IMR-90 (cell line): ENCODE measurements around the gene CTSL. TPM values are rescaled to one million over a fixed set of nuclear protein-coding genes. Genes with fewer than 3 reads are reported as not detected.

Source experiments
- ATAC-seq: fragments of 200-7000 bp; cut with Tn5 transposase; 2 replicates; pipeline ENCODE4 v1.9.1; 2020; ENCODE audit warnings: low read depth, mild to moderate bottlenecking, moderate library complexity
- BruUV-seq: library from RNA; stranded (reverse); fragments of 400-500 nt; replicated peaks from 2 replicates; lab custom pipeline; 2021; lab: Mats Ljungman, UMichigan
- CTCF ChIA-PET: fragments of 300-600 bp; formaldehyde crosslinking; extraction: SDS; loops from one replicate; lab custom pipeline; 2021; ENCODE audit warnings: antibody characterized with exemption; lab: Yijun Ruan, JAX
- POLR2A ChIA-PET: fragments of 300-600 bp; sonication (Branson Sonifier 250); formaldehyde crosslinking; loops from one replicate; lab custom pipeline; 2022; ENCODE audit warnings: antibody characterized with exemption; ENCODE audit not compliant: unreplicated experiment; lab: Charles Lee
- DNase-seq: peaks from one replicate; pipeline ENCODE4 v3.0.0; 2013
- H2AFZ ChIP-seq: replicated peaks from 2 replicates; pipeline ENCODE3; 2013; ENCODE audit warnings: low read length, mild to moderate bottlenecking; ENCODE audit not compliant: poor library complexity
- H2AK5ac ChIP-seq: 2 replicates; pipeline ENCODE4 v1.6.1; 2013; ENCODE audit warnings: low read depth, low read length, inconsistent platforms
- H2AK9ac ChIP-seq: replicated peaks from 2 replicates; pipeline ENCODE3; 2013; ENCODE audit warnings: mild to moderate bottlenecking, low read depth, low read length, moderate library complexity; ENCODE audit not compliant: poor library complexity
- H2BK120ac ChIP-seq: 2 replicates; pipeline ENCODE4 v1.6.1; 2013; ENCODE audit warnings: low read depth, low read length, inconsistent platforms
- H2BK15ac ChIP-seq: 3 replicates; pipeline ENCODE4 v1.6.1; 2013; ENCODE audit warnings: low read depth, low read length, inconsistent platforms
- H2BK20ac ChIP-seq: 2 replicates; pipeline ENCODE4 v1.6.1; 2013; ENCODE audit warnings: low read depth, mild to moderate bottlenecking, inconsistent platforms, low read length, moderate library complexity
- H2BK5ac ChIP-seq: 2 replicates; pipeline ENCODE4 v1.6.1; 2013; ENCODE audit warnings: mild to moderate bottlenecking, low read depth, low read length, inconsistent platforms; ENCODE audit not compliant: poor library complexity, severe bottlenecking
- H3K14ac ChIP-seq: replicated peaks from 2 replicates; pipeline ENCODE4 v1.6.1; 2013; ENCODE audit warnings: low read depth, low read length, inconsistent platforms
- H3K18ac ChIP-seq: 2 replicates; pipeline ENCODE4 v1.6.1; 2013; ENCODE audit warnings: low read depth, low read length, control low read depth
- H3K23ac ChIP-seq: 2 replicates; pipeline ENCODE4 v1.6.1; 2013; ENCODE audit warnings: low read depth, low read length, inconsistent platforms
- H3K27ac ChIP-seq: 2 replicates; pipeline ENCODE4 v1.5.1; 2013; ENCODE audit warnings: mild to moderate bottlenecking, control low read depth, low read length; ENCODE audit not compliant: insufficient read depth
- H3K27me3 ChIP-seq: 2 replicates; pipeline ENCODE4 v1.6.1; 2013; ENCODE audit warnings: low read length; ENCODE audit not compliant: control insufficient read depth, insufficient read depth
- H3K36me3 ChIP-seq: 2 replicates; pipeline ENCODE4 v1.6.1; 2013; ENCODE audit warnings: low read length, mixed read lengths; ENCODE audit not compliant: control insufficient read depth, insufficient read depth
- H3K4ac ChIP-seq: 2 replicates; pipeline ENCODE4 v1.6.1; 2013; ENCODE audit warnings: low read depth, low read length, inconsistent platforms
- H3K4me1 ChIP-seq: 2 replicates; pipeline ENCODE4 v1.6.1; 2013; ENCODE audit warnings: low read length, mixed read lengths; ENCODE audit not compliant: control insufficient read depth, insufficient read depth
- H3K4me2 ChIP-seq: 2 replicates; pipeline ENCODE4 v1.6.1; 2013; ENCODE audit warnings: low read depth, mild to moderate bottlenecking, control low read depth, low read length, moderate library complexity
- H3K4me3 ChIP-seq: 2 replicates; pipeline ENCODE4 v1.5.1; 2013; ENCODE audit warnings: low read depth, mild to moderate bottlenecking, control low read depth, low read length, moderate library complexity; ENCODE audit not compliant: insufficient read depth
- H3K56ac ChIP-seq: 2 replicates; pipeline ENCODE4 v1.6.1; 2013; ENCODE audit warnings: low read length, inconsistent platforms; ENCODE audit not compliant: insufficient read depth; ENCODE audit errors: extremely low read depth
- H3K79me1 ChIP-seq, 2 experiments: 2 replicates each; pipeline ENCODE4 v1.6.1; 2013; ENCODE audit warnings: low read length in 2 of 2, inconsistent platforms in 1 of 2, low read depth in 1 of 2
- H3K9ac ChIP-seq: 2 replicates; pipeline ENCODE4 v1.6.1; 2013; ENCODE audit warnings: low read depth, low read length, control low read depth
- H3K9me1 ChIP-seq: 2 replicates; pipeline ENCODE4 v1.6.1; 2013; ENCODE audit warnings: low read length, inconsistent platforms; ENCODE audit not compliant: insufficient read depth
- H3K9me3 ChIP-seq: 2 replicates; pipeline ENCODE4 v1.6.1; 2013; ENCODE audit warnings: low read length; ENCODE audit not compliant: control insufficient read depth, insufficient read depth
- H4K20me1 ChIP-seq: 2 replicates; pipeline ENCODE4 v1.6.1; 2013; ENCODE audit warnings: low read length, inconsistent platforms; ENCODE audit not compliant: insufficient read depth
- H4K5ac ChIP-seq: 2 replicates; pipeline ENCODE4 v1.6.1; 2013; ENCODE audit warnings: mild to moderate bottlenecking, low read depth, low read length, control low read depth
- H4K8ac ChIP-seq, 2 experiments: 2 replicates each; pipeline ENCODE4 v1.6.1; 2013; ENCODE audit warnings: low read depth in 2 of 2, low read length in 2 of 2, control low read depth in 1 of 2, inconsistent platforms in 1 of 2
- H4K91ac ChIP-seq: 2 replicates; pipeline ENCODE4 v1.6.1; 2013; ENCODE audit warnings: low read depth, low read length, inconsistent platforms; ENCODE audit not compliant: insufficient read depth
- CEBPB ChIP-seq: IDR thresholded peaks from 2 replicates; pipeline ENCODE4 v1.6.1; 2012; ENCODE audit warnings: low read depth, low read length, improper control_type of control experiment
- CHD1 ChIP-seq: IDR thresholded peaks from 2 replicates; pipeline ENCODE4 v1.6.1; 2012; ENCODE audit warnings: low read depth, low read length, improper control_type of control experiment
- ELK1 ChIP-seq: fragments of 150-350 bp; IDR thresholded peaks from 2 replicates; pipeline ENCODE4 v1.6.1; 2016; ENCODE audit warnings: low read depth, mild to moderate bottlenecking, low read length, moderate library complexity, borderline replicate concordance
- MXI1 ChIP-seq: IDR thresholded peaks from 2 replicates; pipeline ENCODE4 v1.6.1; 2012; ENCODE audit warnings: low read depth, mild to moderate bottlenecking, low read length, moderate library complexity, borderline replicate concordance
- POLR2A ChIP-seq: IDR thresholded peaks from 2 replicates; pipeline ENCODE4 v1.6.1; 2012; ENCODE audit warnings: mild to moderate bottlenecking, low read depth, low read length
- RFX5 ChIP-seq: IDR thresholded peaks from 2 replicates; pipeline ENCODE4 v1.8.0; 2012; ENCODE audit warnings: low read depth, mild to moderate bottlenecking, low read length, moderate library complexity
- SMC3 ChIP-seq: fragments of 150-350 bp; IDR thresholded peaks from 2 replicates; pipeline ENCODE4 v1.6.1; 2016; ENCODE audit warnings: low read depth, mild to moderate bottlenecking, antibody characterized with exemption, low read length, moderate library complexity
- USF2 ChIP-seq: fragments of 150-350 bp; IDR thresholded peaks from 2 replicates; pipeline ENCODE4 v1.6.1; 2017; ENCODE audit warnings: mild to moderate bottlenecking, antibody characterized with exemption, low read length, low read depth
- WGBS, 2 experiments: methylation state at CpG; one replicate each; pipeline versions ENCODE4 v1.1.5 to v1.1.7; 2013; ENCODE audit warnings: missing lambda C conversion rate in 2 of 2; ENCODE audit not compliant: insufficient read length in 1 of 2; ENCODE audit errors: extremely low coverage in 2 of 2; 5-methylcytosine and 5-hydroxymethylcytosine counted together
- dilution Hi-C: fragments of 300-500 bp; cut with HindIII; formaldehyde crosslinking; loops from one replicate; pipeline ENCODE4 v1.14.3; 2018; ENCODE audit warnings: low sequenced_read_pairs; ENCODE audit not compliant: unreplicated experiment
- in situ Hi-C: fragments of 300-500 bp; cut with MboI; formaldehyde crosslinking; loops from 3 replicates; pipeline ENCODE4 v1.14.3; 2019; ENCODE audit warnings: low sequenced_read_pairs, inconsistent platforms, mixed read lengths
- intact Hi-C: fragments of 100-400 bp; cut with micrococcal nuclease; formaldehyde crosslinking; loops from 2 replicates; pipeline ENCODE4 v1.10.0; 2022
- polyA plus RNA-seq, 3 experiments: library from polyadenylated mRNA; depleted of rRNA; stranded (reverse); fragments of >200 nt; gene quantifications; 2 replicates each; pipeline ENCODE4 v1.2.3, GENCODE V29; 2012; ENCODE audit warnings: low replicate concordance in 1 of 3
- total RNA-seq: library from RNA; depleted of rRNA; stranded (reverse); fragments of >200 nt; gene quantifications from 2 replicates; pipeline ENCODE4 v1.2.3, GENCODE V29; 2012

CTSL gene
- total and polyA plus RNA-seq, 2 of the 4 experiments (the other 2 are of a cell fraction) = 57.0 to 112 TPM

- no peak overlapping the region for H4K91ac ChIP-seq
- no peak overlapping the region for H3K27ac ChIP-seq
- H3K9me3 ChIP-seq = peaks cover 2% of the 10 kb centered on the region; the same call in 1 of the 2 replicates
- DNase-seq (no peak), ATAC-seq (no peak)
- ChIA-PET POLR2A (no interaction called here), CTCF (no interaction called here)
- H4K5ac ChIP-seq = no peak overlapping the region
- H3K79me1 ChIP-seq = no peaks in the 10 kb centered on the region
- intact Hi-C loops (no loop called here), in situ Hi-C loops (no loop called here), dilution Hi-C loops (no loop called here)
- H3K14ac ChIP-seq = no peak overlapping the region
- H2AFZ ChIP-seq = no peak overlapping the region
- H3K9me1 ChIP-seq = peaks cover 5% of the 10 kb centered on the region; the same call in 1 of the 2 replicates
- no peaks in the 10 kb centered on the region for H4K20me1 ChIP-seq
- WGBS, 2 experiments = no CpG with 5 or more reads among the region's 3 CpGs
- no peak overlapping the region for H2AK5ac ChIP-seq
- no peak overlapping the region for H2BK5ac ChIP-seq
- H3K18ac ChIP-seq = no peak overlapping the region
- TF ChIP-seq RFX5 (no peak), MXI1 (no peak), CEBPB (no peak), SMC3 (no peak), ELK1 (no peak), CHD1 (no peak), USF2 (no peak), POLR2A (no peak)
- no peak overlapping the region for H4K8ac ChIP-seq
- no peaks in the 10 kb centered on the region for H3K36me3 ChIP-seq
- H2AK9ac ChIP-seq = no peak overlapping the region
- no peak overlapping the region for H2BK15ac ChIP-seq
- no peak overlapping the region for H2BK20ac ChIP-seq
- H3K4me2 ChIP-seq = no peak overlapping the region
- no peaks in the 10 kb centered on the region for H3K4me1 ChIP-seq
- no TSS peak for BruUV-seq
- no peak overlapping the region for H3K4me3 ChIP-seq
- H3K23ac ChIP-seq = no peak overlapping the region
- no peaks in the 10 kb centered on the region; the same call in 1 of the 2 replicates for H3K27me3 ChIP-seq
- H3K9ac ChIP-seq = no peak overlapping the region
- H2BK120ac ChIP-seq = no peak overlapping the region
- no peak overlapping the region for H3K56ac ChIP-seq
- H3K4ac ChIP-seq = no peak overlapping the region
These were observed 13.6 kb downstream of the CTSL start for GRCh38 chr9:87739546-87739945.
